DMS79 treated with DMSO at 0.1 percent for 48 hours (cell line): ENCODE data around the gene CTDSP1.
A peak's percentile ranks its signal among the peaks of the same experiment; 100 is the strongest.

Experiments
- DNase-seq: peaks from one replicate; lab custom pipeline; 2025; lab: John Stamatoyannopoulos, UW

Gene CTDSP1

GRCh38 chr2:218399391-218400166, at the start of gene CTDSP1:
Gene CTDSP1, plus strand, starts transcription at chr2:218399868. Its CDS starts 223 bp downstream, at chr2:218400091.
- DNase-seq = peak; percentile 70

- DNase-seq = no peak
Measured at GRCh38 chr2:218354045-218354444, 45.6 kb upstream of the CTDSP1 start.

GRCh38 chr2:218354850-218355443, 44.7 kb upstream of the CTDSP1 start:
- DNase-seq = no peak

- no peak for DNase-seq
Measured at GRCh38 chr2:218357236-218358177, 42.2 kb upstream of the CTDSP1 start.

- DNase-seq = no peak
Measured at GRCh38 chr2:218360453-218360852, 39.2 kb upstream of the CTDSP1 start.

GRCh38 chr2:218362606-218363005, 37.1 kb upstream of the CTDSP1 start:
- DNase-seq = no peak

GRCh38 chr2:218363736-218364135, 35.9 kb upstream of the CTDSP1 start:
- DNase-seq = no peak

GRCh38 chr2:218364196-218364595, 35.5 kb upstream of the CTDSP1 start:
- DNase-seq = no peak

GRCh38 chr2:218366621-218367414, 32.9 kb upstream of the CTDSP1 start:
- no peak for DNase-seq

- no peak for DNase-seq
Measured at GRCh38 chr2:218367415-218368149, 32.1 kb upstream of the CTDSP1 start.

GRCh38 chr2:218368150-218368528, 31.5 kb upstream of the CTDSP1 start:
- DNase-seq = no peak

- no peak for DNase-seq
Measured at GRCh38 chr2:218368621-218369153, 31.0 kb upstream of the CTDSP1 start.

GRCh38 chr2:218369330-218369729, 30.3 kb upstream of the CTDSP1 start:
- peak; percentile 54 for DNase-seq

GRCh38 chr2:218370410-218371063, 29.1 kb upstream of the CTDSP1 start:
- DNase-seq = no peak

GRCh38 chr2:218371983-218372350, 27.7 kb upstream of the CTDSP1 start:
- DNase-seq = no peak

GRCh38 chr2:218374795-218375194, 24.9 kb upstream of the CTDSP1 start:
- DNase-seq = no peak

- DNase-seq = no peak
Measured at GRCh38 chr2:218375212-218375611, 24.5 kb upstream of the CTDSP1 start.

GRCh38 chr2:218378053-218378452, 21.6 kb upstream of the CTDSP1 start:
- DNase-seq = no peak

GRCh38 chr2:218381916-218382366, 17.7 kb upstream of the CTDSP1 start, which contains the start of gene SLC11A1:
Gene SLC11A1, plus strand, starts transcription at chr2:218382273. Its CDS starts 96 bp downstream, at chr2:218382369.
- DNase-seq = no peak

- DNase-seq = no peak
Measured at GRCh38 chr2:218382785-218383184, 16.9 kb upstream of the CTDSP1 start.
